Right lobe of liver (tissue), 6 donors: ENCODE measurements around the gene UBAP2L. TPM values are rescaled to one million over a fixed set of nuclear protein-coding genes. Genes with fewer than 3 reads are reported as not detected.
"Not testable (repeated sequence)": the region's sequence is repeated elsewhere in the genome, so short reads cannot be mapped to it uniquely, and the experiment has no call there.

ENCODE experiments used
- ATAC-seq, 4 donors: fragments of 200-7000 bp; cut with Tn5 transposase; one replicate each; pipeline ENCODE4 v1.9.1; 2020; ENCODE audit warnings: mild to moderate bottlenecking in 4 of 4, moderate library complexity in 4 of 4
- DNase-seq, 3 donors: peaks; one replicate each; pipeline ENCODE4 v3.0.0-alpha.2; 2020
- H3K27ac ChIP-seq, 3 donors: fragments of 200-600 bp; one replicate each; pipeline ENCODE4 v1.8.0; 2022
- H3K27me3 ChIP-seq, 2 donors: fragments of 200-600 bp; one replicate each; pipeline ENCODE4 v1.8.0; 2022
- H3K36me3 ChIP-seq, 4 donors: fragments of 200-600 bp; sonication (generic) in 1 of 4; one replicate each; pipeline versions ENCODE4 v1.5.1 to v1.8.0; 2017 to 2022; ENCODE audit warnings: control low read depth in 1 of 4
- H3K4me1 ChIP-seq, 4 donors: fragments of 200-600 bp; sonication (generic) in 1 of 4; one replicate each; pipeline versions ENCODE4 v1.5.1 to v1.8.0; 2017 to 2022; ENCODE audit warnings: control low read depth in 1 of 4
- H3K4me3 ChIP-seq, 3 donors: fragments of 200-600 bp; one replicate each; pipeline ENCODE4 v1.8.0; 2022
- H3K9me3 ChIP-seq, 4 donors: fragments of 200-600 bp; sonication (generic) in 1 of 4; one replicate each; pipeline versions ENCODE4 v1.5.1 to v1.8.0; 2017 to 2022; ENCODE audit warnings: control low read depth in 1 of 4
- POLR2A ChIP-seq: fragments of 450-650 bp; IDR thresholded peaks from one replicate; pipeline ENCODE4 v1.6.1; 2017; ENCODE audit warnings: antibody characterized with exemption, mild to moderate bottlenecking
- WGBS: methylation state at CpG from one replicate; pipeline ENCODE4 v1.1.6; 2018; ENCODE audit warnings: low coverage, low lambda C conversion rate; ENCODE audit not compliant: insufficient coverage; ENCODE audit errors: missing lambda C conversion rate; 5-methylcytosine and 5-hydroxymethylcytosine counted together
- intact Hi-C, 2 donors: fragments of 100-400 bp; cut with DNase I; formaldehyde crosslinking; loops; one replicate each; pipeline versions ENCODE4 v1.11.2 to v1.14.1; 2022
- total RNA-seq, 6 experiments: library from RNA; depleted of rRNA in 2 of 6; stranded (reverse); fragments of >200 nt in 2 of 6; fragmentation: NEBNext Ultra II Directional in 3 of 6; extraction: Animal tissue kit (Norgen Biotek cat#: 25700) in 3 of 6; gene quantifications; one replicate each; pipeline versions ENCODE4 v1.1.0 to v1.2.4, GENCODE V29; 2016 to 2023
- TF ChIP-seq, protein P1 (sequence below), 4 donors: fragments of 200-600 bp in 3 of 4; fragments of 450-650 bp in 1 of 4; IDR thresholded peaks; one replicate each; pipeline versions ENCODE4 v1.5.1 to v1.8.0; 2016 to 2022; ENCODE audit warnings: antibody characterized with exemption in 4 of 4, mild to moderate bottlenecking in 2 of 4
- donor health status: DM: no; HTN: yes; CAD: no.
- donor health status: DM: no; HTN: no; CAD: no.
- donor health status: DM: no; HTN: no; CAD: no.
- donor health status: DM: no; HTN: yes; CAD: no.
- donor health status: DM: no; HTN: yes; CAD: no.

The UBAP2L gene
- total RNA-seq, 6 experiments from 2014 or later, result 26.8 to 57.2 (median 40.4) TPM

DNA sequence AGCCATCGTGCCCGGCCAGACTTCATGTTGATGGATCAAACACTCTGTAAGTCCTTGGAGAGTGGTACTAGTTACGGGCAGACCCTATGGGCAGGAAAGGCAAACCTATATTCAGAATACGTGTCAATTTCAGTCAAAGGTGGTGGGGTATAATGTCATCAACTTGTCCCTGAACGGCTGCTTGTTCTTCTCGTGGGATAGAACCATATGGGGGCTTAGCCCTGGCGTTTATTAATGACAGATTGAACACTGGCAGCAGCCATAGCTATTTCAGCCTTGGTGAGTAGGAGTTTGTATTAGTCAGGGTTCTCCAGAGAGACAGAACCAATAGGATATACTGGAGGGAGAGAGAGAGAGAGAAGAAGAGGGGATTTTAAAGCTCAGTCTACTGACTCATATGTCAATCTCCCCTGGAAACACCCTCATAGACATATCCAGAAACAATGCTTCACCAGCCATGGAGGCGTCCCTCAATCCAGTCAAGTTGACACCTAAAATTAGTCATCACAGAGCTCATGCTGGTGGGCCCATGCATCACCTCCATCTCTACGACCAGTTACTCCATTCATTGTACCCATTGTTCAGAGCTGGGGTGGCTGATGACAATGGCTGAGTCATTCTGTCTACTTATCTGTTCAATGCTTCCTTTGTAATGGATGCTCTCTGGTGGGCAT lies 84.0 kb downstream of the UBAP2L start:
- DNase-seq (no peak), ATAC-seq (no peak)
- no peak overlapping the region for H3K27ac ChIP-seq
- H3K36me3 ChIP-seq, result no peaks in the 10 kb centered on the region
- no peak for TF ChIP-seq POLR2A
- TF ChIP-seq, protein P1, sequence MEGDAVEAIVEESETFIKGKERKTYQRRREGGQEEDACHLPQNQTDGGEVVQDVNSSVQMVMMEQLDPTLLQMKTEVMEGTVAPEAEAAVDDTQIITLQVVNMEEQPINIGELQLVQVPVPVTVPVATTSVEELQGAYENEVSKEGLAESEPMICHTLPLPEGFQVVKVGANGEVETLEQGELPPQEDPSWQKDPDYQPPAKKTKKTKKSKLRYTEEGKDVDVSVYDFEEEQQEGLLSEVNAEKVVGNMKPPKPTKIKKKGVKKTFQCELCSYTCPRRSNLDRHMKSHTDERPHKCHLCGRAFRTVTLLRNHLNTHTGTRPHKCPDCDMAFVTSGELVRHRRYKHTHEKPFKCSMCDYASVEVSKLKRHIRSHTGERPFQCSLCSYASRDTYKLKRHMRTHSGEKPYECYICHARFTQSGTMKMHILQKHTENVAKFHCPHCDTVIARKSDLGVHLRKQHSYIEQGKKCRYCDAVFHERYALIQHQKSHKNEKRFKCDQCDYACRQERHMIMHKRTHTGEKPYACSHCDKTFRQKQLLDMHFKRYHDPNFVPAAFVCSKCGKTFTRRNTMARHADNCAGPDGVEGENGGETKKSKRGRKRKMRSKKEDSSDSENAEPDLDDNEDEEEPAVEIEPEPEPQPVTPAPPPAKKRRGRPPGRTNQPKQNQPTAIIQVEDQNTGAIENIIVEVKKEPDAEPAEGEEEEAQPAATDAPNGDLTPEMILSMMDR (IDR thresholded peaks at IDR 0.05), result no peak
- no peaks in the 10 kb centered on the region for H3K9me3 ChIP-seq
- no peaks in the 10 kb centered on the region for H3K27me3 ChIP-seq
- no peak overlapping the region for H3K4me3 ChIP-seq
- WGBS, result 69% methylated on average over 6 of the region's 9 CpGs
- H3K4me1 ChIP-seq, result no peaks in the 10 kb centered on the region
- intact Hi-C loops, result no loop called here

DNA sequence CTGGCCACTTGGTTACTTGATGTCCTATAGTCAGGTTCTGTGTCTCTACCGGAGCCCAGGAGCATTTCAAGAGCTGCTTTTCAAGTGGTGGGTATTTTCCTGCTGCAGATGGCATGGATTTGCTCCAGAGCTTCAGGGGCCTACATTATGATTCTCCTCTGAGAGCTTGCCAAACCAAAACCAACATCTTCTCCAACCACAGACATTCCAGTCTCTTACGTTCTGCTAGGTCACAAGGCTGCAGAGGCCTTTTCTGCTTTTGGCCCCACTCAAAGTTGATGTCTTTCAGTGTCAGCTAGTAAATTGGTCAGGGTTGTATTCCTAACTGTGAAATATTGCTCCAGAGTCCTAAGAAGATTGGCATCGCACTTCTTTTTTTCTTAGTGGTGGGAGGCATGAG lies 85.4 kb downstream of the UBAP2L start:
- no peak for TF ChIP-seq POLR2A
- TF ChIP-seq, protein P1 (IDR thresholded peaks at IDR 0.05), result no peak
- DNase-seq, result no peak
- WGBS, result 93% methylated on average over 2 of the region's 3 CpGs

DNA sequence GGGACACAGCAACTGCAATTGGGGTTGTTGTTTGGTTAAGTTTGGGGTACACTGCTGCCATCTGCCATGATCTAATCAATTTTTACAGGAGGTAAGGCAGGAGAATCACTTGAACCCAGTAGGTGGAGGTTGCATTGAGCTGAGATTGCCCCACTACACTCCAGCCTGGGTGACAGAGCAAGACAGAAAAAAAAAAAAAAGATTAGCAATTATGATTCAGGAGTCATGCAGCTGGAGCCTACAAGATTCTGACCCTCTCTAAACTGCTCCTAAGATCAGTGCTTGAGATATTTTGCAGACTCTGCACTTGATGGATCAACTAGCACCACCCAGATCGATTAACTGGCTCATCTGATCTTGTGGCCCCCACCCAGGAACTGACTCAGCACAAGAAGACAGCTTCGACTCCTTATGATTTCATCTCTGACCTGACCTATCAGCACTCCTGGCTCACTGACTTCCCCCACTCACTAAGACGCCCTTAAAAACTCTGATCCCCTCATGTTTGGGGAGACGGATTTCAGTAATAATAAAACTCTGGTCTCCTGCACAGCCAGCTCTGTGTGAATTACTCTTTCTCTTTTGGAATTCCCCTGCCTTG lies 87.0 kb downstream of the UBAP2L start:
- ATAC-seq, H3K36me3 ChIP-seq, intact Hi-C loops, H3K9me3 ChIP-seq, DNase-seq, H3K27ac ChIP-seq, H3K4me3 ChIP-seq, H3K27me3 ChIP-seq, H3K4me1 ChIP-seq: not testable (repeated sequence)
- WGBS, result 58% methylated on average over 2 of the region's 4 CpGs

More for the DNA sequence above, 85.4 kb downstream of the UBAP2L start:
- no peak overlapping the region for H3K4me3 ChIP-seq
- no peaks in the 10 kb centered on the region for H3K27me3 ChIP-seq
- no peaks in the 10 kb centered on the region for H3K36me3 ChIP-seq
- intact Hi-C loops, result no loop called here
- no peaks in the 10 kb centered on the region for H3K9me3 ChIP-seq
- H3K4me1 ChIP-seq, result no peaks in the 10 kb centered on the region
- ATAC-seq, result no peak
- no peak overlapping the region for H3K27ac ChIP-seq

GRCh38 chr1:154309136-154309535 lies 88.4 kb downstream of the UBAP2L start:
- intact Hi-C loops, H3K4me1 ChIP-seq, H3K27me3 ChIP-seq, DNase-seq, H3K36me3 ChIP-seq, H3K4me3 ChIP-seq, H3K27ac ChIP-seq, H3K9me3 ChIP-seq, ATAC-seq: not testable (repeated sequence)
- 67% methylated on average over 1 of the region's 7 CpGs for WGBS

GRCh38 chr1:154312229-154313065 lies 91.7 kb downstream of the UBAP2L start:
- WGBS, result 67% methylated on average over 7 of the region's 13 CpGs
- H3K27me3 ChIP-seq, H3K4me3 ChIP-seq, H3K36me3 ChIP-seq, intact Hi-C loops, H3K4me1 ChIP-seq, ATAC-seq, H3K27ac ChIP-seq, H3K9me3 ChIP-seq, DNase-seq: not testable (repeated sequence)

- no peaks in the 10 kb centered on the region for H3K9me3 ChIP-seq
- intact Hi-C loops, result no loop called here
- DNase-seq (no peak), ATAC-seq (no peak)
- H3K4me1 ChIP-seq, result no peaks in the 10 kb centered on the region
- WGBS, result 33% methylated on average over 2 of the region's 10 CpGs
- H3K27me3 ChIP-seq, result no peaks in the 10 kb centered on the region
- TF ChIP-seq, protein P1 (IDR thresholded peaks at IDR 0.05), result no peak
- no peak for TF ChIP-seq POLR2A
- no peak overlapping the region for H3K4me3 ChIP-seq
- no peaks in the 10 kb centered on the region for H3K36me3 ChIP-seq
- H3K27ac ChIP-seq, result no peak overlapping the region
These were observed 92.3 kb downstream of the UBAP2L start for GRCh38 chr1:154313066-154313356.

GRCh38 chr1:154314226-154314625 lies 93.5 kb downstream of the UBAP2L start:
- H3K27ac ChIP-seq, ATAC-seq, H3K9me3 ChIP-seq, H3K27me3 ChIP-seq, H3K4me1 ChIP-seq, DNase-seq, intact Hi-C loops, H3K4me3 ChIP-seq, H3K36me3 ChIP-seq: not testable (repeated sequence)
- WGBS, result 80% methylated on average over 3 of the region's 3 CpGs
